Measurements from ENCODE around the gene CYS1. TPM values are rescaled to one million over a fixed set of nuclear protein-coding genes. Genes with fewer than 3 reads are reported as not detected.
A peak's percentile ranks its signal among the peaks of the same experiment; 100 is the strongest.
"Not testable (repeated sequence)": the region's sequence is repeated elsewhere in the genome, so short reads cannot be mapped to it uniquely, and the experiment has no call there.

Gene CYS1
- total RNA-seq, 1 experiment from 2014 or later = not detected

DNA sequence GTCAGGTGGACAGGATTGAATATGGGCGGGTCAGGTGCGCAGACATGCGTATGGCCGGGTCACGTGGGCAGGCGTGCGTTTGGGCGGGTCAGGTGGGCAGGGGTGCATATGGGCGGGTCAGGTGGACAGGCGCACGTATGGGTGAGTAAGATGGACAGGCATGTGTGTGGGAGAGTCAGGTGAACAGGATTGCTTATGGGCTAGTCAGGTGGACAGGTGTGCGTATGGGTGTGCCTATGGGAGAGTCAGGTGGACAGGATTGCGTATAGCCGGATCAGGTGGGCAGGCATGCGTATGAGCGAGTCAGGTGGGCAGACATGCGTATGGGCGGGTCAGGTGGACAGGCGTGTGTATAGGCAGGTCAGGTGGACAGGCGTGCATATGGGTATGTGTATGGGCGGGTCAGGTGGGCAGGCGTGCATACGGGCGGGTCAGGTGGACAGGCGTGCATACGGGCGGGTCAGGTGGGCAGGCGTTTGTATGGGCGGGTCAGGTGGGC, 67.2 kb downstream of the CYS1 start:
- Mint-ChIP-seq H3K27ac (ENCODE audit: low read depth, unreplicated experiment) (no peak overlapping the region), H3K36me3 (ENCODE audit: insufficient read depth, unreplicated experiment) (no peaks in the 10 kb centered on the region), H3K4me3 (ENCODE audit: unreplicated experiment) (no peak overlapping the region), H3K4me1 (ENCODE audit: insufficient read depth, unreplicated experiment) (no peaks in the 10 kb centered on the region), H3K9me3 (ENCODE audit: unreplicated experiment) (no peaks in the 10 kb centered on the region), H3K27me3 (ENCODE audit: insufficient read depth, unreplicated experiment) (no peaks in the 10 kb centered on the region)
- DNase-seq (ENCODE audit: unreplicated experiment) = no peak
- ChIA-PET CTCF (no interaction called here), POLR2A (no interaction called here)
- intact Hi-C loops (cut with micrococcal nuclease) = no loop called here
- TF ChIP-seq CTCF (IDR thresholded peaks at IDR 0.05; ENCODE audit: unreplicated experiment) = no peak
- BruUV-seq (replicated peaks) = no TSS peak

DNA sequence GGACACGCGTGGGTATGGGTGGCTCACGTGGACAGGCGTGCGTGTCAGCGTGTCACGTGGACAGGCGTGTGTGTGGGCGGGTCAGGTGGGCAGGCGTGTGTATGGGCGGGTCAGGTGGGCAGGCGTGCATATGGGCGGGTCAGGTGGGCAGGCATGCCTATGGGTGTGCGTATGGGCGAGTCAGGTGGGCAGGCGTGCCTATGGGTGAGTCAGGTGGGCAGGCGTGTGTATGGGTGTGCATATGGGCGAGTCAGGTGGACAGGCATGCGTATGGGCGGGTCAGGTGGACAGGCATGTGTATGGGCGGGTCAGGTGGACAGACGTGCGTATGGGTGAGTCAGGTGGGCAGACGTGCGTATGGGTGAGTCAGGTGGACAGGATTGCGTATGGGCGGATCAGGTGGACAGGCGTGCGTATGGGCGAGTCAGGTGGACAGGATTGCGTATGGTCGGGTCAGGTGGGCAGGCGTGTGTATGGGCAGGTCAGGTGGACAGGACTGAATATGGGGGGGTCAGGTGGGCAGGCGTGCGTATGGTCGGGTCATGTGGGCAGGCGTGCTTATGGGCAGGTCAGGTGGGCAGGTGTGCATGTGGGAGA, 67.7 kb downstream of the CYS1 start:
- intact Hi-C loops (cut with micrococcal nuclease); H3K27ac Mint-ChIP-seq (ENCODE audit: low read depth, unreplicated experiment); H3K4me1 Mint-ChIP-seq (ENCODE audit: insufficient read depth, unreplicated experiment); H3K36me3 Mint-ChIP-seq (ENCODE audit: insufficient read depth, unreplicated experiment); H3K27me3 Mint-ChIP-seq (ENCODE audit: insufficient read depth, unreplicated experiment); BruUV-seq (replicated peaks); H3K4me3 Mint-ChIP-seq (ENCODE audit: unreplicated experiment); POLR2A ChIA-PET; CTCF ChIA-PET; H3K9me3 Mint-ChIP-seq (ENCODE audit: unreplicated experiment): not testable (repeated sequence)
- peak; percentile 21 for DNase-seq (ENCODE audit: unreplicated experiment)

DNA sequence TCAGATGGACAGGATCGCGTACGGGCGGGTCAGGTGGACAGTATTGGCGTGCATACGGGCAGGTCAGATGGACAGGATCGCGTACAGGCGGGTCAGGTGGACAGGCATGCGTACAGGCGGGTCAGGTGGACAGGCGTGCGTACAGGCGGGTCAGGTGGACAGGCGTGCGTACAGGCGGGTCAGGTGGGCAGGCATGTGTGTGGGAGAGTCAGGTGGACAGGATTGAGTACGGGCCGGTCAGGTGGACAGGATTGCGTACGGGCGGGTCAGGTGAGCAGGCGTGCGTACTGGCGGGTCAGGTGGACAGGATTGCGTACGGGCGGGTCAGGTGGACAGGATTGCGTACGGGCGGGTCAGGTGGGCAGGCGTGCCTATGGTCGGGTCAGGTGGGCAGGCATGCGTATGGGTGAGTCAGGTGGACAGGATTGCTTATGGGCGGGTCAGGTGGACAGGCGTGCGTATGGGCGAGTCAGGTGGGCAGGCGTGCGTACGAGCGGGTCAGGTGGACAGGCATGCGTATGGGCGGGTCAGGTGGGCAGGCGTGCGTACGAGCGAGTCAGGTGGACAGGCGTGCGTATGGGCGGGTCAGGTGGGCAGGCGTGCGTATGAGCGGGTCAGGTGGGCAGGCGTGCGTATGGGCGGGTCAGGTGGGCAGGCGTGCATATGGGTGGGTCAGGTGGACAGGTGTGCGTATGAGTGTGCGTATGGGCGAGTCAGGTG, 68.4 kb downstream of the CYS1 start:
- BruUV-seq (replicated peaks); intact Hi-C loops (cut with micrococcal nuclease); POLR2A ChIA-PET; H3K27ac Mint-ChIP-seq (ENCODE audit: low read depth, unreplicated experiment); H3K27me3 Mint-ChIP-seq (ENCODE audit: insufficient read depth, unreplicated experiment); CTCF ChIA-PET; DNase-seq (ENCODE audit: unreplicated experiment); H3K9me3 Mint-ChIP-seq (ENCODE audit: unreplicated experiment); H3K36me3 Mint-ChIP-seq (ENCODE audit: insufficient read depth, unreplicated experiment); H3K4me3 Mint-ChIP-seq (ENCODE audit: unreplicated experiment); H3K4me1 Mint-ChIP-seq (ENCODE audit: insufficient read depth, unreplicated experiment): not testable (repeated sequence)

DNA sequence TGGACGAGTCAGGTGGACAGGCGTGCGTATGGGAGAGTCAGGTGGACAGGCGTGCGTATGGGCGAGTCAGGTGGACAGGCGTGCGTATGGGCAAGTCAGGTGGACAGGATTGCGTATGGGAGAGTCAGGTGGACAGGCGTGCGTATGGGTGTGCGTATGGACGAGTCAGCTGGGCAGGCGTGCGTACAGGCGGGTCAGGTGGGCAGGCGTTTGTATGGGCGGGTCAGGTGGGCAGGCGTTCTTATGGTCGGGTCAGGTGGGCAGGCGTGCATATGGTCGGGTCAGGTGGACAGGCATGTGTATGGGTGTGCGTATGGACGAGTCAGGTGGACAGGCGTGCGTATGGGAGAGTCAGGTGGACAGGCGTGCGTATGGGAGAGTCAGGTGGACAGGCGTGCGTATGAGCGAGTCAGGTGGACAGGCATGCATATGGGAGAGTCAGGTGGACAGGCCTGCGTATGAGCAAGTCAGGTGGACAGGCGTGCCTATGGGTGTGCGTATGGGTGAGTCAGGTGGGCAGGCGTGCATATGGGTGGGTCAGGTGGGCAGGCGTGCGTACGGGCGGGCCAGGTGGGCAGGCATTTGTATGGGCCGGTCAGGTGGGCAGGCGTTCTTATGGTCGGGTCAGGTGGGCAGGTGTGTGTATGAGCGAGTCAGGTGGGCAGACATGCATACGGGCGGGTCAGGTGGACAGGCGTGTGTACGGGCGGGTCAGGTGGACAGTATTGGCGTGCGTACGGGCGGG, 69.2 kb downstream of the CYS1 start:
- CTCF ChIA-PET; H3K9me3 Mint-ChIP-seq (ENCODE audit: unreplicated experiment); H3K4me3 Mint-ChIP-seq (ENCODE audit: unreplicated experiment); H3K36me3 Mint-ChIP-seq (ENCODE audit: insufficient read depth, unreplicated experiment); H3K4me1 Mint-ChIP-seq (ENCODE audit: insufficient read depth, unreplicated experiment); DNase-seq (ENCODE audit: unreplicated experiment); POLR2A ChIA-PET; H3K27ac Mint-ChIP-seq (ENCODE audit: low read depth, unreplicated experiment); H3K27me3 Mint-ChIP-seq (ENCODE audit: insufficient read depth, unreplicated experiment); BruUV-seq (replicated peaks); intact Hi-C loops (cut with micrococcal nuclease): not testable (repeated sequence)

DNA sequence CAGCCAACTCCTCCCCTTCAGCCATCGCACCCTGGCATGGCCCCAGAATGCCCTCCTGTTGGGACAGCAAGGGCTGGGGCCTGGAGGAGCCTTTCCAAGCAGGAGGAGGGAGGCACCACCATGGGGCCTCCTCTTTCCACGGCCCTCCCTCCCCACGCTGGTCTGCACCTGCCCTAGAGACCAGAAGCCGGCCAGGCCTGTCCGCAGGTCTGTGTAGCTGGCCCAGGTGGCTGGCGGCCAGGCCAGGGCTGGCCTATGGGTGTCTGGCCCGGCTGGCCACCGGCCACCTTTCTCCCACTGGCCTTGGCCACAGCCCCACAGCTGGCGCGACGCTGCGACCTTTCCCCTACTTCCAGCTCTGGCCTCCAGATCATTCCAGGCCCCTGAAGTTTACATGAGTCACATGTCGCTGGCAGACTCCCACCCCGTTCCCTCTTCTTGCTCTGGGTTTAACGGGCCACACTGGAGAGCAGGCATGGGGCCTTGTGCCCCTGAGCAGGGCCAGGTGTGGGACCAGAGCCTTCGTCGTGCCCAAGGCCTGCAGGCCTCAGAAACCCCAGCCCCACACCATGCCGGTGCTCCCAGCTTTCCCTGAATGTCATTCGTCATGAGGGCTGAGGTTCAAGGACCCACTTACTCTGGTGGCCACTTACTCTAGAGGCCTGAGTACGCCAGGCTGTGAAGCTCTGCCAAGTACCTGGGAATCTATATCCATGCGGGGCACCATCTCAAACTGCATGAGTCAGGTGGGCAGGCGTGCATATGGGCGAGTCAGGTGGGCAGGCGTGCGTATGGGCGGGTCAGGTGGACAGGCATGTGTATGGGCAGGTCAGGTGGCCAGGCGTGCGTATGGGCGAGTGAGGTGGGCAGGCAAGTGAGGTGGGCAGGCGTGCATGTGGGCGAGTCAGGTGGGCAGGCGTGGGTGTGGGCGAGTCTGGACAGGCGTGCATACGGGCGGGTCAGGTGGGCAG, 70.1 kb downstream of the CYS1 start:
- no TSS peak for BruUV-seq (replicated peaks)
- POLR2A ChIA-PET = interaction anchor here (0.6 to 0.7 kb wide), 2 partner anchors 114 to 460 kb away, joined by 3 read pairs; no protein-coding TSS in a partner anchor
- Mint-ChIP-seq H3K9me3 (ENCODE audit: unreplicated experiment) (no peaks in the 10 kb centered on the region), H3K36me3 (ENCODE audit: insufficient read depth, unreplicated experiment) (no peaks in the 10 kb centered on the region), H3K4me1 (ENCODE audit: insufficient read depth, unreplicated experiment) (no peaks in the 10 kb centered on the region), H3K27ac (ENCODE audit: low read depth, unreplicated experiment) (no peak overlapping the region), H3K27me3 (ENCODE audit: insufficient read depth, unreplicated experiment) (no peaks in the 10 kb centered on the region), H3K4me3 (ENCODE audit: unreplicated experiment) (no peak overlapping the region)
- intact Hi-C loops (cut with micrococcal nuclease) = no loop called here
- no peak for TF ChIP-seq CTCF (IDR thresholded peaks at IDR 0.05; ENCODE audit: unreplicated experiment)
- DNase-seq (ENCODE audit: unreplicated experiment) = no peak
- CTCF ChIA-PET = no interaction called here
